NCI-H146 (cell line): ENCODE data around the gene GNAZ.
A peak's percentile ranks its signal among the peaks of the same experiment; 100 is the strongest.

ENCODE experiments used
- DNase-seq: peaks from one replicate; lab custom pipeline; 2025; lab: John Stamatoyannopoulos, UW

GNAZ gene

DNA sequence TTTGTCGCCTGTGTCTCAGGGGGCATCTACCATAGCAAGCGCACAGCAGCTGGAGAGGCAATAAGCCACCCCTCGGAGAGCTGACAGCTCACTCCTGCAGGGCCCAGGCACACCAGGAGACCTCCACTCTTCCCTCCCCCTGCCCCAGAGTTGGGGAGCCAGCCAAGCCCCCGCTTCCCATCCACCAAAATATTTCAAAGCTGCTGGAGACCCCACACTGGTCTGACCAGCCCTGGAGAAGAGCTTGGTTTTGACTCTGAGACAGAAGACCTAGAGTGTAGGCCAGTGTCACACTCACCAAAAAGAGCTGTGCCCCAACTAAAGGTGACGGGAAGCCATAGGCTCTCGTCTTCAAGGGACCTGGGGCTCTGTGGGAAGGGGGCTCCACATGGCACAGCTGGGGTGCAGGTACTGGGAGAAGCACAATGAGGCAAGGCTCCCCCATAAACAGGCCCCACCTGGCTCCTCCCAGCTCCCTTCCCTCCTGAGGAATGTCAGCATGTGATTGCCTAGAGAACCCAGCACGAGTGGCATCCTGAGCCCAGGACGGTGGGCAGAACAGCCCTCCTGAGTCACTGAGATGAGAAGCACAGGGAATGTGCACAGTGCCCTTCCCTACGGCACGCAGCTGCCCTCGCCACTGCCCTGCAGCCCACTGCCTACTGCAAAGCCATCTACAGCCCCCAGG lies 5.8 kb upstream of the GNAZ start:
- DNase-seq: no peak

DNA sequence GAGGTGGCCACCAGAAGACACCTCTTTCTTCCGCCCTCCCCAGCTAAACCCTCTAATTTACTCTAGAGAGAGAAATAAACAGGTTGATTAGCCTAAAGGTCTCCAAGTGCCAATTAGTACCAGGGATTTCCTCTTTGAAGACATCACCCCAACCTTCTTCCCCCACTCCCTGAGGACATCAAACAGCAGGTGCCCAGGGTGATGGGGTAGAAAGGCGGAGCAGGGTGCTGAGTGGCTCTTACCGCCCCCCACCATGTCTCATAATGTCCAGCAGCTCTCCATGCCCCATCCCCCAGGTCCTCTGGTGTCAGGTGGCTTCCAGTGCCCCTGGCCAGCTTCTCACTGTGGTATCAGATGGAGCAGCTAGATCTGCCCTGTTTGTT lies 5.3 kb upstream of the GNAZ start:
- DNase-seq: no peak

DNA sequence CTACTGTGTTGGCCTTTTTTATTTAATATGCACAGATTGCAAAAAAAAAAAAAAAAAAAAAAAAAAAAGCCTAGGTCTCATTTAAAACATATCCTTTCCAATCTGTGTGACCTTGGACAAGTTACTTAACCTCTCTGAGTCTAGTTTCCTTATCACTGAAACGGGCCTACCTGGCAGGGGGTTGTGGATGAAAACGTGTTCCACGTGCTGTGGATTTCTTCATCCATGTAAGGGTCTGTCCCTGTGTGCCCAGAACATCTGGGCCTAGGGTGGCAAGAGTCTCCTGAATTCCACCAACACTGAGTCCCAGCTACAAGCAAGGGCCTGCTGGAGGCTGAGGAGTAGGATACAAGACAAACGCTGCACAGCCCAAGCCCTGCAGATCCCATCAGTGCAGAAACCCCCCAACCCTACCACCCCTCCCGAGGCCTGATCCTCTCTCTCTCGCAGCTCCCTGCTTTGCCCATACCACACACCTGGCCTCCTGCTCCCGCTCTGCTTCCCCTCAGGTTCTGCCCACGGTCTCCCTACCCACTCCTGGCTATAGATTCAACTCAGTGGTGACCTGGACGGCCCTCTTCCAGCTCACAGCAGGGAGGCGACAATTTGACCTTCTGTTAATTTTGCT lies 4.7 kb upstream of the GNAZ start:
- DNase-seq: no peak

DNA sequence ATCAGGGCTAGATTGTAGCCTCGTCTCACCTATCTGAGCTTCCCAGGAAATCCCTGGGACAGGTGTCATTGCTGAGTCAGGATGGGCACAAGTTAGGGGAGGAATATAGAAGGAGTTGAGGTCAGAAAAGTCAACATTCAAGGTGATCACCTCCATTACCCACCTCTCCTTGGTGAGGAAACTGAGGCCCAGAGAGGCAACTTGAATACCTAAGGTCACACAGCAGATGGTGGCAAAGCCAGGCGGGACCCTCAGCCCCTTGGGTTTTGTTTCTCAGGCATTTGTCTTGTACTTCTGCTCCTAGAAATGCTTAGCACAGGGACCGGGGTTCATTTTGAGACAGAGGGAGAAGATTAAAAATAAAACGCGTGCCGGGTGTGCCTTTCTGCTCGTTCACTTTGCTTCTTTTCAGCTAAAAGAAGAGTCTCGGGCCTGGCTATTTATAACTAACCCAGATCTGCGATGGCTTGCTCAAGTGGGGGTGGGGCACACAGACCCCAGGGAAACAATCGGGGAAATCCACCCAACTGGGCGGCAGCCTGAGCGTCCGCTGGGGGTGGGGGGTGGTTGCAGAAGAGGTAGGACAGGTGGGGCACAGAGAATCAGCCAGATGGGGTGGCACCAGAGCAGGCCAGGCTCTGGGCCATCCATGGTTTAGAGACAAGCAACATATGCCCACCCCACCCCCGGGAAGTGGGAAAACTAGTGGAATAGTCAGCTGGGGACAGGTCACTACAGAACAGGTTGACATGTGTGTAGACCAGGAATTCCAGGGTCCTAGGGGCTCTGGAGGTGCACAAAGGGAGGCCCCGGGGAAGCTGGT lies 3.9 kb upstream of the GNAZ start:
- no peak for DNase-seq

DNA sequence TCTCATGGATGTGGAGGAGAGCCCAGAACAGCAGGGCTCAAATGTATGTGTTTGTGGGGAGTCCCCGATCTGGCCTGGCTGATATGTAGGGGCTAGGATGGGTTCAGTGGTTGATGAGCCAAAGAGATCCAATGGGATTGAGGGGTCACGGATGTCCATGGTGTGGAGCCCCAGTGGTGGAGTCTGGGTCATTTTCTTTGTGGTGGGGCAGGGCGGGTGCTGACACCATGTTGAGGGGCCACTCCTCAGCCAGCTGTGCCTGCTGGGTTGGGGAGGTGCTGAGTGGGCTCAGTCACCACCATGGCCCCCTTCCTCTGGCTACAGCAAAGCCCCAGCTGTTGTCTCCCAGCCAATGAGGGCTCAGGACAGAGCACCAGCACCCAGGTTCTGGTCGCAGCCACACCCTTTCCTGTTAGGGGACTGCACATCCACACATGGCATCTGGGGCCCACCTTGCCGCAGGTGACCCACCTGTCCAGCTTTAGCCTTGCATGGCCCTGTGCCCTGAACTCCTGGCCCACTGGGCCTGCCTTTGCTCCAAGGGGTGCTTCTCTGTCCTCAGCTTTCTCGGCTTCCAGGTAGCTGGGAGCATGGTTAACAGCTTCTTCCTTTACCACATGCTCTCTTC lies 3.2 kb upstream of the GNAZ start:
- DNase-seq: no peak

DNA sequence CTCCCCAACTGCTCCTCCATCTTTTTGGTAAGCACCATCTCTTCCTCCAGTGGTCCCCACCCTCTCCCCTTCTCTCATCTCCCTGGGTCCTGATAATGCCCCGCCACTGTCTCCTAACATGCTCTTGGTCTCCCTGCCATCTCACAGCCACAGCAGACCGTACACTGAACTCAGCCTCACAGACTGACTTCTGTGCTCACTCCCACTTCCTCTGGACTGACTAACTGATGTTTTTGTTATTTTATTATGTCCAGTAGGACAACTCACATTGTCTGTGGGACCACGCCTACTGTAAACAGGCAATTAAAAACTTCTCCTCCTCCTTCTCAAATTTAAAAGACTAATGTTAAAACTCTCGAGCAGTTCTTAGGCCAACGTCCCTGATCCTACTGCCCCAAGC lies 2.6 kb upstream of the GNAZ start:
- no peak for DNase-seq

DNA sequence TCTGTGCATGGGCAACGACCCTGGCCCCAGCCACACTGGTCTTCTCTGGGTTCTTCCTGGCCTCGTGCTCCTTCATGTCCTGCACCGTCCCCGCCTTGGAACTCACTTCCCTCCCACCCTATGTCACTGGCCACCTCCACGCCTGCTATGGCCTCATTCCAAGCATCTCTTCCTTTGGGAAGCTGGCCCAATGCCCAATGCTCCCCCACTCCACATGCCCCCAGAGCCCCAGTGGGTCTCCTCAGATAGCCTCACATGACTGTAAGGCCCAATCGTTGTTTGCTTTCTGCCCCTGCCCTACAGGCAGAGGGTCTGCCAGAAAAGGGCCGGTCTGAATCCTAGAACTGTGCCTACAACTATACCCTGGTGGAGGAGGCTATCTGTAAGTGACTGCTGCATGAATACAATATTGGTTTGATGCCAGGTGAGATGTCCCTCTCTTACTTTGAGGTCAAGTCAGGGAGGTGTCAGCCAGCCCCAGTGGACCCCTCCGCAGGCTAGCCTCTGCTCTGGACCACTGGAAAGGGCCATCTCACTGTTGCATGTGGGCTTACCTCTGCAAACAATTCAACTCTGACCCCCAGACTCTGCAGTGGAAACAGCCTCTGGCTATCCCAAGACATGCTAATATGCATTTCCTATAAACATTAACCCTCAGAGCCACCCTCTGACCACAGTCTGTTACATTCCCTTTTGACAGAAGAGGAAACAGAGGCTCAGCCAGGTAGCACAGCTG lies 2.1 kb upstream of the GNAZ start:
- DNase-seq: no peak

DNA sequence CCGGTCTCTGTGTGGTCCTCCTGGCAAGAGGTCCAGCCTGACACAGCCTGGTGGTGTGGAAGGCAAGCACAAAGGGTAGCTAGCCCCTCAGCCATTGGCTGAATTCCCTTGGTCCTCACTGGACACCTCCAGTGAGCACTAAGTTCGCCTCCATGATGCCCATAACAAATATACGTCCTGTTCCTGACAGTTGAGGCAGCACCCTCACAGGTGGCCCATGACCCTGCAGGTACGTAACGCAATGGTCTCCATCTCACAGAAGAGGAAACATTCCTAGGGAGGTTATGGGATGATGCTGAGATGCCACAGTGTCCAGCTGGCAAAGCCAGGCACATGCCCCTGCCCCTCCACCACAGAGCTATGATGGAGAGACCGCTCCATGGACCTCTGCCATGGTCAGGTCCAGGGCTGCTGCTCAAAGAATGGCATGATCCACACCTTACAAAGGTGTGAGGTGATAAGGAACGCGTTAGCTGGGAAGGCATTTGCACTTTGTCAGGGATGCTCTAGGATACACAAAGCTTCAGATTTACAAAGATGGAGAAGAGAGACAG lies 1.4 kb upstream of the GNAZ start:
- DNase-seq: no peak

DNA sequence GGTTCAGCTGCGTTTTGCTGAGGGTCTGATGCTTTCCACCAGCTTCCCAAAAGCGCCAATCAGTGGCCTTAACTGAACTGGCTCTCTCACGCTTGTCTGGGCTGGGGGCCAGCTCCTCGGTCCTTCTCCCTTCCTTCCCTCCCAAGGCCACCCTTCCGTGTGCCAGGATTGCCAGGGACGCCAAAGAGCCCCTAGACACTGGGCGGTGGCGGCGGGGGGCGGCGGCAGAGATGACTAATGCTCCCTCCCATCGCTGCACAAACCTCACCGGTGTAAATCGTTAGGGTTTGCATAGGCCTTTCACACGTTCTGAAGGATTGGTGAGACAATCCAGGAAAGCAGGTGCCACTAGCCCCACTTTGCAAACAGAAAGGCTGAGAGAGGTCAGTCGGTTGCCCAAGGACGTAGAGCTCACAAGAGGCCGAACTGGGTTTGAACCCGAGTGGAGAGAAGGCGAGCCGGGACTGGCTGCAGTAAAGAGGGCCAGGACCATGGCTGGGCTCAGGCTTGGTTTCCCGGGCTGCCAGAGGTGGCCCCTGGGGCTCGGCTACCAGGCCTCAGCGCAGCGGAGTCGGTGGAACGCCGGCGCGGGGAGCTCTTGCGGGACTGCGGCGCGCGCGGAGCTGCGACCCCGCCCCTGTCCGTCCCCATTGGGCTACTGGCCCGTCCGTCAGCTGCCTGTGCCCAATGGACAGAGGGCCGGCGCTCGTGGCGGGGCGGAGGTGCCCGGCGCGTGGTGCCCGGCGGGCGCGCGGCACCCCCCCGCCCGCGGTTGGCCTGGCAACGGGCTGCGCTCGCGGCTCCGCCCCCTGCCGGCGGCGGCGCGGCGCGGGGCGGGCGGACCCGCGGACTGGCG lies 589 bp upstream of the GNAZ start:
- DNase-seq: peak; percentile 87

DNA sequence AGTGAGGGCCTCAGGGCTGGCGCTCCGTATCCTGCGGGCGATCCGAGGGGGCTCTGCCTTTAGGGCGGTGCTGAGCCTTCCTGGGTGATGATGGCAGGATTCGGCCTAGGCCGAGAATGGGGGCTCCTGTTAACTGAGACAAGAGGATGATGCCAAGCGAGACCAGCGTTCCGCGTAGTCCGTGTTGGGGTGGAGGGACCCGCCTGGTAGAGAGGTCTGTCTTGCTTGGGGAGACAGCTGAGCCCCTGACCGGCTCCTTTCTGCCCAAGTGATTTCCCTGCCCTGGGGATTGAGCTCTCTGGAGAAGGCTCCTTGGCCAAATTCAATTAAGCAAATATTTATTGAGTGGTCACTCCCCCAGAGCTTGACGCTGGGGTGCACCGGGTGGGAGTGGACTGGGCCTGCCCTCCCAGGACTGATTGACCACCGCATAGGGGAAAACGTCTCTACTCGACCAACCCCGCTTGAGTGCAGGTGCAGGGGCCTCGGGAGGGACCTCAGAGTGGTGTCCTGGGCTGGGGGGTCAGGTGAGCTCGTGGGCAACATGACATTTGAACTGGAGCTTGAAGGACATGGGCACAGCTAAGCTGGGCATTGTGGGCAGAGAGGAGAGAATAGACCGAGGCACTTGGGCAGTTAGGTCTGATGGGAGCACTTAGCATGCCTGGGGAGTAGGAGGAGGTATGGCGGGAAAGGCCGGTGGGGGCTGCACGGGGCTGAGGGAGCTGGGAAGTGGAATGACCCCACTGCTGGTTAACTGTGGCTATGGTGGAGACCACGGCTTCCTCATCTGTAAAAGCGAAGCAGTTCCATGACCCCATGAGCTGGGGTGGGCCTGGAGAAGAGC lies 1.1 kb downstream of the GNAZ start:
- DNase-seq: no peak

DNA sequence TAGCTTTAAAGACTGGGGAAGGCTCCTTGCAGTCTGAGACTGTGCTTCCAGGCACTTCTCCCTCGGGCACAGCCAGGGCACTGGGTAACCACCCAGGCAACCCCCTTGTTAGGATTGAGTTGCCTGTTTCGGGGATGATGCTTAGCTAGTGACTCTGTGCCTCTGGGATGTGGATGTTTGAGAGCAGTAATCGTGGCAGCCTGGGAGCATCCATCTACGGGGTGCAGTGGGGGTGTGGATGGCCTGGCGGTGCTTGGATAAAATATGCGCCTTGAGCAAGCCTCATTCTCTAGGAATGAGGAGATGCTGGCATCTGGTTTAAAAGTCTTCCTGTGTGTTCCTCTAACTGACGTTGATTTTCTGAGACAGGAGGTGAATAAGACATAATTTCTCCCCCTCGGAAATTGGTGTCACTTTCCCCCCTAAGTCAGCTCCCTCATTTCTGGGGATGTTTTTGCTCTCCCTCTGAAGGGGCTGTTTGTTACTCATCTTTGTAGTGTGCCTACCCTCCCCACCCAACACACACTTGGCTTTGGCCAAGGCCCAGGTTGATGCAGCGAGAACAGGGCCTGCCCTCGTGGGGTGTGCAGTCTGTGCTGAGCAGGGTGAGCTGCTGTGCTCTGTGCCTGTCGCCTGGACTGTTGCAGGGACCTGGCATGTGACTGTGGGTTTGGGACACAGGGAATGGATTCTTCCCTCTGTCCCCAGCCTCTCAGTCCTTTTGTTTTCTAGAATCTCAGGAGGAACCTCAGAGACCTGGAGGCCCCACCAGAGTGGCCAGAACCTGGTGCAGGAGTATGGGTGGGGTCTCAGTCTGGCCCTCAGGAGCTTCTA lies 2.0 kb downstream of the GNAZ start:
- no peak for DNase-seq

DNA sequence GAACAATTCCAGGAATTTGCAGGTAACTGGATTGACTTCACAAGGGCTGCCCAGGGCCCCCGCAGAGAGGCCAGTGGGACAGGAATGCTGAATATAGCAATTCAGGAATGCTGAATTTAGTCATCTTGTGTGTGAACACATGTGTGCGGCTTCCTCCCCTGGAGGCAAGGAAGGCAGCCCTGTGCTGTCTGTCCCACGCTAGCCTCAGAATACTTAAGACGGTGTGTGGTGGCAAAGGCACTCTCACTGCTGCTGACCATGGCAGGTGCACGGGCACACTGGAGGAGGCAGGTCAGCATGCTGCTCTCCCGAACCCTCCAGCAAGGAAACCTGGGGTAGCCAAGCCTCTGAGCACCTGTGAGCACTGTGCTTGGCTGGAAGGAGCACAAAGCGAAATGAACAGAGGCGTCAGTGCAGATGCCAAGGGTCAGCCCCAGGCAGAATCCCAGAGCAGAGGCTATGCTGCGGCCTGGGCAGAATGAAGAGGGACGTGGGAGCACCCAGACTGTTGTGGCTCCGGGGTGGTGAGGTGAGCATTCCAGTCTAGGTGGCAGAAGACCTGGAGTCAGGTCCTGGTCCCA lies 2.7 kb downstream of the GNAZ start:
- DNase-seq: no peak

DNA sequence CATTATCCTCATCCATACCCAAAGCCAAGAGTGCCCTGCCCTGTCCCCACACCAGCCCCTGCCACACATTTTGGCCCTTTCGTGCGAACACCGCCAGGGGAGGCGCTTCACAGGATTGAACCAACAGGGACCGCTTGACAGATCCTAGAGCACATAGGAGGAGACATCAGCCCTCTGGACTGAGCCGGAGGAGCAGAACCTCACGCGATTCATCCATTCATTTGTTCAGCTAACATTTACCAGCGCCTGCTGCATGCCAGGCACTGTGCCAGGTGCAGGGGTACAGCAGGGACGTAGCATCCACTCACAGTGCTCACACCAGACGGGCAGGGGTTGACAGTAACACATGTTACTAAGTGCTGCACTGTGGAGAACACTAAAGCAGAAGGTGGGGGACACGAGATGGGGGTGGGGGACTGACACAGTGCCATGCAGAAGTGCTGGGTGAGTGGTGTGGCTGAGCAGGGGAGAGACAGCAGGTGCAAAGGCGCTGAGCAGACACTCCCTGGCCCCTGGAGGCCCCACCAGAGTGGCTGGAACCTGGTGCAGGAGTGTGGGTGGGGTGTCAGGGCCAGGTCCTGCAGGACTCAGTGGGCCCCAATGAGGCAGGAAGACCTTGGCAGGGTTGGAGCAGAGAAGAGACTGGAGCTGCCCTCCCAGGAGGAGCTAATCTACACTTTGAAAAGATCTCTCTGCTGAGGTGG lies 3.4 kb downstream of the GNAZ start:
- no peak for DNase-seq

DNA sequence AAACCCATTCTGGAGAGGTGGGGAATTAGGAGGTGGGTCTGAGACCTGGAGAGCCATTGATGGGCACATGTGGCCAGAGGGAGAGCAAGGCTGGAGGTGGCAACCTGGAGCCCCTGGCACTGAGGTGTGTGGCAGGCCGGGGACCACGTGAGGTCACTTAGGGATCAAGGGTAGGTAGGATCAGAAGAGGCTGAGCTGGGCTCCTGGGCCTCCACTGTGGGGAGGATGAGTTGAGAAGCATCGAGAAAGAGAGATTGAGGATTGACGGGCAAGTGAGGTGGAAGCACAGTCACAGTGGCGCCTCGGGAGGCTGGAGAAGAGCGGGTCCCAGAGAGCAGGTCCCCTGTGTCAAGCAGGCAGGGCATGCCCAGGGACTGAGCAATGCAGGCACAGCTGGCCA lies 4.1 kb downstream of the GNAZ start:
- DNase-seq: no peak

DNA sequence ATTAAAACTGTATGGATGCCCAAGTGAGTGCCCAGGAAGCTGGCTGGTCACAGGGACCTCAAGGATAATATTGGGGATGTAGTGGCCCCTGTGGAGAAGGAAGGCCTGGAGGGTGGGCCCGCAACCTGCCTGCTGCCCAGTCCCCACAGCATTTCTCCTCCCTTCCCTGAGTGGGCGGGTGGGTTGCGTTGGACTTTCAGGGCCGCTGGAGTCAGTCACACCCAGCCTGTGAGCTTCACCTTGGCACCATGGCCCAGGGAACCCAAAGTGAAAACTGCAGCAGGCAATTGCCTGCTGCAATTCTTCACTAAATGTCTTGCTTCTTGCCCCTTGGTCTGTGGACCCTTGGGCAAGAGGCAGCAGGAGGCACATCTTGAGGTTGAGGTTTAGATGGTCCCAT lies 4.7 kb downstream of the GNAZ start:
- no peak for DNase-seq

DNA sequence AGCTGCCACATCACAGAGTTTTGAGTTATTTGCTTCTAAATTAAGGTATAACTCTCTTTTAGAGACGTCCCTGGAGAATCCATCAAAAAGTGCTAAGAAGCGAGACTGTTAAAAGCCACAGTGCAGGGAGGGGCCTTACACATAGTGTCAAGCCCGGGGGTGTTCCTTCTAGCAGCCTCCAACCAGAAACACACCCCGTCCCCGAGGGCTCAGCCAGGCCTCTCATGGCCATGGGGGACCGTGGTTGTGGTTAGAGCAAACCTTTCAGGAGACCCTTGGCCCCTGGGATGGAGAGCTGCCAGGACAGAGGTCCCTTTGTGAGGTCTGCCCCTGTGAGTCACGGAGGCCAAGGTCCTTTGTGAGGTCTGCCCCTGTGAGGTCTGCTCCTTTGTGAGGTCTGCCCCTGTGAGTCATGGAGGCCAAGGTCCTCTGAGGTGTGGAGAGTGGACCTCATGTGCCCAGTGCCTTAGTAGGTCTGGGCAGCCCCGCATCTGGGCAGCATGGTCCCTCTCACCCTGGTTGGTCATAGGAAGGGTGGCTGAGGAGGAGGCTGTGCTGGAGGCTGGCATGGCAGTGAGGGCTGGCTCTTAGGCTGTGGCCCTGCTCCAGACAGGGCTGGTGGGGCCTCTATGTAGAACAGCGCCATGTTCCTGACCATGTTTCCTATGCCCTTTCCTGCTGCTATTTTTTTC lies 5.4 kb downstream of the GNAZ start:
- DNase-seq: no peak

DNA sequence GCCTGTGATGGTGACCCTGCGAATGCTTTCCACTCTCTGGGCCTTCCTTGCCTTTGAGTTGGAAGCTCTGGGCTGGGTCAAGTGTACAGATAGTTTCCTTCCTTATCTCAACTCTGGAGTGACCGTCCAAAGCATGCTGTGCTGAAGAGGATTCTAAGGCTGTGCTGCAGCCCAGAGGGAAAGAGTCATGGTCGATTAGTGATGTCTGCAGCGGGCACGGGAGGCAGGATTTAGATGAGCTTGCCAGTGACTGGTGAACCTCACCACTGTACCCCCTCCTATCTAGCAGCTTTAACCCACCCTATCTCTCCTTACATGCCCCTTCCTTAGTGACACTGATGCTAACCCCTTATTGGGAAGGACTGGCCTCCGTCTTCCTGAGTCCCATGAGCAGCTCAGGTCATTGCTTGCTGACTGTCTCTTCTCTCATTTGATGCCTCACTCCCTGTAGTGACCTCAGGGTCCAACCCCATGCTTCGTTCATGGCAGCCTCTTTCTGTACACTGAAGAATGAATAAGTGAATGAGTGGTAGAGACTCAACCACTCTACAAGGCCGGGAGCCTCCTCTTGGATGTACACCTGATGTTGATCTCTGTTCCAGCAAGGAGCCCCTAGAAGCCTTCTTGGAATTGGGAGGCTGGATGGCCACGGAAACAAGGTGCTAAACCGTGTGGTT lies 6.7 kb downstream of the GNAZ start:
- DNase-seq: no peak
